WI38 (cell line): Measurements from ENCODE around the gene ST3GAL4.

Source experiments
- H3K4me3 ChIP-seq: 2 replicates; pipeline ENCODE4 v1.5.1; 2011; ENCODE audit warnings: low read depth, mild to moderate bottlenecking, control low read depth, low read length
- CTCF ChIP-seq: IDR thresholded peaks from 2 replicates; pipeline ENCODE4 v1.5.1; 2012; ENCODE audit warnings: low read depth, mild to moderate bottlenecking, control low read depth, low read length

Gene ST3GAL4

GRCh38 chr11:126357055-126357962 is 1.8 kb downstream of the ST3GAL4 start:
- peak overlapping the region; percentile 85 for H3K4me3 ChIP-seq
- no peak for TF ChIP-seq CTCF

- no peak for TF ChIP-seq CTCF
- H3K4me3 ChIP-seq: no peak overlapping the region
These were observed 2.7 kb downstream of the ST3GAL4 start for GRCh38 chr11:126357969-126358762.

GRCh38 chr11:126358763-126359160 is 3.3 kb downstream of the ST3GAL4 start:
- H3K4me3 ChIP-seq: no peak overlapping the region
- no peak for TF ChIP-seq CTCF

- no peak for TF ChIP-seq CTCF
- H3K4me3 ChIP-seq: no peak overlapping the region
These were observed 4.1 kb downstream of the ST3GAL4 start for GRCh38 chr11:126359431-126360048.

- H3K4me3 ChIP-seq: no peak overlapping the region
- TF ChIP-seq CTCF: no peak
These were observed 4.6 kb downstream of the ST3GAL4 start for GRCh38 chr11:126360049-126360446.

- H3K4me3 ChIP-seq: no peak overlapping the region
- no peak for TF ChIP-seq CTCF
These were observed 5.9 kb downstream of the ST3GAL4 start for GRCh38 chr11:126361400-126361799.
